PFSK-1 (cell line): Measurements from ENCODE around the gene NRDC.

ENCODE experiments used
- POLR2AphosphoS5 ChIP-seq: IDR thresholded peaks from 2 replicates; pipeline ENCODE4 v1.6.1; 2012; ENCODE audit warnings: low read depth, mild to moderate bottlenecking, control low read depth, low read length, moderate library complexity
- REST ChIP-seq, 2 experiments: IDR thresholded peaks; 2 replicates each; pipeline versions ENCODE4 v1.6.1 to v1.8.0; 2011 to 2012; ENCODE audit warnings: low read depth in 2 of 2, low read length in 2 of 2, control low read depth in 1 of 2, inconsistent platforms in 1 of 2, mild to moderate bottlenecking in 1 of 2, moderate library complexity in 1 of 2; ENCODE audit not compliant: insufficient read depth in 1 of 2
- SIN3A ChIP-seq: IDR thresholded peaks from 2 replicates; pipeline ENCODE4 v1.6.1; 2012; ENCODE audit warnings: mild to moderate bottlenecking, low read length, moderate library complexity, borderline replicate concordance; ENCODE audit not compliant: insufficient read depth
- TAF1 ChIP-seq: IDR thresholded peaks from 2 replicates; pipeline ENCODE4 v1.6.1; 2012; ENCODE audit warnings: low read length, control low read depth, borderline replicate concordance; ENCODE audit not compliant: insufficient read depth

- TF ChIP-seq SIN3A (no peak), TAF1 (no peak), POLR2AphosphoS5 (no peak), REST (IDR thresholded peaks at IDR 0.05; ENCODE audit: insufficient read depth in 1 of 2, low read depth in 2 of 2, low read length in 2 of 2) (no peak)
Measured at GRCh38 chr1:51744506-51745303, 133.8 kb downstream of the NRDC start.
